ENCODE measurements around the gene LEKR1. TPM values are rescaled to one million over a fixed set of nuclear protein-coding genes. Genes with fewer than 3 reads are reported as not detected.

The LEKR1 gene
- total and polyA plus RNA-seq, 2 donors (not counting 3 experiments of a cell fraction or from before 2014, with no cell fraction given): 0.07 to 0.64 TPM

DNA sequence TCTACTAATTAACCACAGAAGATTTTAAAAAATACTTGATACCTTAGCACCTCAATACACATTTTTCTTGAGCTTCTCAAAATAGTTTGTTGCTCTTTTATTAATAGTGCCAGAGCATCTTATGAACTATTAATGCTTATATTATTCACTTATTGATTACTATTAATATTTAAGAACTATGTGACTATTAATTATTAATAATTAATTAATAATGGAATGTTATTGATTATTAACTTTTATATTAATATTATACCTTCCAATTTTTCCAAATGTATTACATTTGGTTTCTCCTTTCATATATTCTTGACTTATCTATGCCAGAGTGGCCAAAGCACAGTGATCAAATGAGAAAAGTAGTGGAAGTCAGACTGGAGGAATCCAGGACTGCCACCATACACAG, 195.5 kb downstream of the LEKR1 start:
- no TSS peak for BruUV-seq (replicated peaks)
- dilution Hi-C loops (cut with MboI; ENCODE audit: extremely low pct_ligation_motif_present, low sequenced_read_pairs): no loop called here
- Histone ChIP-seq H3K4me2 (ENCODE audit: insufficient read depth, low read length) (no peak overlapping the region), H3K9me1 (replicated peaks; ENCODE audit: control insufficient read depth, extremely low read depth, insufficient read depth, low read length) (no peaks in the 10 kb centered on the region), H3K36me3 (ENCODE audit: control insufficient read depth in 2 of 2, extremely low read depth in 1 of 2, insufficient read depth in 2 of 2, low read length in 2 of 2) (no peaks in the 10 kb centered on the region), H3K9me3 (replicated peaks; ENCODE audit: control insufficient read depth, insufficient read depth, low read length) (no peaks in the 10 kb centered on the region), H3K27me3 (ENCODE audit: control insufficient read depth in 2 of 2, insufficient read depth in 2 of 2, low read length in 2 of 2) (no peaks in the 10 kb centered on the region), H3K79me2 (ENCODE audit: control insufficient read depth, insufficient read depth, low read length) (no peaks in the 10 kb centered on the region), H3K4me3 (replicated peaks in 1 of 3; ENCODE audit: insufficient read depth in 1 of 3, low read depth in 1 of 3, low read length in 3 of 3) (no peak overlapping the region), H4K20me1 (replicated peaks; ENCODE audit: control insufficient read depth, extremely low read depth, insufficient read depth, low read length) (no peaks in the 10 kb centered on the region), H2AFZ (ENCODE audit: low read depth, low read length) (no peak overlapping the region), H3K27ac (ENCODE audit: insufficient read depth, low read depth, low read length) (no peak overlapping the region), H3K4me1 (ENCODE audit: control insufficient read depth, extremely low read depth, insufficient read depth, low read length) (no peaks in the 10 kb centered on the region), H3K9ac (replicated peaks; ENCODE audit: extremely low read depth, insufficient read depth, low read length) (no peak overlapping the region)
- CTCF ChIA-PET: no interaction called here
- POLR2A ChIA-PET: no interaction called here
- no peak for TF ChIP-seq CTCF (IDR thresholded peaks at IDR 0.05; ENCODE audit: extremely low read depth in 1 of 2, insufficient read depth in 1 of 2, low read depth in 1 of 2, low read length in 2 of 2)
- TF ChIP-seq JUN (IDR thresholded peaks at IDR 0.05; ENCODE audit: borderline replicate concordance, insufficient read depth, insufficient read length, low read depth): no peak
- no peak for TF ChIP-seq EZH2 (IDR thresholded peaks at IDR 0.05; ENCODE audit: borderline replicate concordance, low read depth, low read length, severe bottlenecking)
- no peak for TF ChIP-seq POLR2A (IDR thresholded peaks at IDR 0.05; ENCODE audit: low read depth, low read length)
- TF ChIP-seq GATA2 (IDR thresholded peaks at IDR 0.05; ENCODE audit: insufficient read depth, insufficient read length, low read depth, low read length): no peak
- no peak for FAIRE-seq
- DNase-seq (ENCODE audit: low read depth, low spot score): no peak
- intact Hi-C loops (cut with micrococcal nuclease): no loop called here

GRCh38 chr3:157023226-157023625, 197.1 kb downstream of the LEKR1 start:
- Histone ChIP-seq H3K4me2 (ENCODE audit: insufficient read depth, low read length) (no peak overlapping the region), H2AFZ (ENCODE audit: low read depth, low read length) (no peak overlapping the region), H3K9ac (replicated peaks; ENCODE audit: extremely low read depth, insufficient read depth, low read length) (no peak overlapping the region), H3K79me2 (ENCODE audit: control insufficient read depth, insufficient read depth, low read length) (no peaks in the 10 kb centered on the region), H4K20me1 (replicated peaks; ENCODE audit: control insufficient read depth, extremely low read depth, insufficient read depth, low read length) (no peaks in the 10 kb centered on the region), H3K27ac (ENCODE audit: insufficient read depth, low read depth, low read length) (no peak overlapping the region), H3K4me3 (replicated peaks in 1 of 3; ENCODE audit: insufficient read depth in 1 of 3, low read depth in 1 of 3, low read length in 3 of 3) (no peak overlapping the region), H3K9me3 (replicated peaks; ENCODE audit: control insufficient read depth, insufficient read depth, low read length) (no peaks in the 10 kb centered on the region), H3K4me1 (ENCODE audit: control insufficient read depth, extremely low read depth, insufficient read depth, low read length) (peaks cover 6% of the 10 kb centered on the region), H3K27me3 (ENCODE audit: control insufficient read depth in 2 of 2, insufficient read depth in 2 of 2, low read length in 2 of 2) (no peaks in the 10 kb centered on the region), H3K36me3 (ENCODE audit: control insufficient read depth in 2 of 2, extremely low read depth in 1 of 2, insufficient read depth in 2 of 2, low read length in 2 of 2) (no peaks in the 10 kb centered on the region), H3K9me1 (replicated peaks; ENCODE audit: control insufficient read depth, extremely low read depth, insufficient read depth, low read length) (no peaks in the 10 kb centered on the region)
- dilution Hi-C loops (cut with MboI; ENCODE audit: extremely low pct_ligation_motif_present, low sequenced_read_pairs): no loop called here
- no peak for TF ChIP-seq JUN (IDR thresholded peaks at IDR 0.05; ENCODE audit: borderline replicate concordance, insufficient read depth, insufficient read length, low read depth)
- no peak for TF ChIP-seq MYC (IDR thresholded peaks at IDR 0.05; ENCODE audit: low read depth, low read length)
- no peak for TF ChIP-seq POLR2A (IDR thresholded peaks at IDR 0.05; ENCODE audit: low read depth, low read length)
- no peak for TF ChIP-seq POLR2AphosphoS5 (IDR thresholded peaks at IDR 0.05; ENCODE audit: insufficient read depth, low read depth, low read length)
- no peak for TF ChIP-seq CTCF (IDR thresholded peaks at IDR 0.05; ENCODE audit: extremely low read depth in 1 of 2, insufficient read depth in 1 of 2, low read depth in 1 of 2, low read length in 2 of 2)
- TF ChIP-seq FOS (IDR thresholded peaks at IDR 0.05; ENCODE audit: borderline replicate concordance, insufficient read depth, low read length): no peak
- no peak for TF ChIP-seq GATA2 (IDR thresholded peaks at IDR 0.05; ENCODE audit: insufficient read depth, insufficient read length, low read depth, low read length)
- no peak for TF ChIP-seq MAX (IDR thresholded peaks at IDR 0.05; ENCODE audit: insufficient read depth, insufficient read length)
- ChIA-PET CTCF (no interaction called here), POLR2A (no interaction called here)
- BruUV-seq (replicated peaks): no TSS peak
- DNase-seq (ENCODE audit: low read depth, low spot score): no peak
- intact Hi-C loops (cut with micrococcal nuclease): no loop called here
- FAIRE-seq: no peak

Measured in endothelial cell of umbilical vein (primary cell).